ENCODE data around the gene HOXC6. TPM values are rescaled to one million over a fixed set of nuclear protein-coding genes. Genes with fewer than 3 reads are reported as not detected.

Gene HOXC6
- total RNA-seq, 1 donor from 2014 or later: not detected

- H3K4me3 ChIP-seq: no peak overlapping the region
These were observed 13.7 kb upstream of the HOXC6 start for GRCh38 chr12:54014377-54015017.

GRCh38 chr12:54015018-54015931 is 13.0 kb upstream of the HOXC6 start:
- Histone ChIP-seq H3K27me3 (ENCODE audit: low read depth) (peaks cover 100% of the 10 kb centered on the region), H3K36me3 (no peaks in the 10 kb centered on the region), H3K4me3 (no peak overlapping the region), H3K27ac (replicated peaks) (no peak overlapping the region), H3K4me1 (peaks cover 44% of the 10 kb centered on the region), H3K9me3 (replicated peaks) (no peaks in the 10 kb centered on the region)
- intact Hi-C loops (cut with micrococcal nuclease): no loop called here
- TF ChIP-seq CTCF (IDR thresholded peaks at IDR 0.05; ENCODE audit: borderline replicate concordance): no peak
- DNase-seq: no peak

More at GRCh38 chr12:54014377-54015017, 13.7 kb upstream of the HOXC6 start:
- H3K9me3 ChIP-seq (replicated peaks): no peaks in the 10 kb centered on the region
- H3K36me3 ChIP-seq: no peaks in the 10 kb centered on the region
- intact Hi-C loops (cut with micrococcal nuclease): no loop called here
- TF ChIP-seq CTCF (IDR thresholded peaks at IDR 0.05; ENCODE audit: borderline replicate concordance): no peak
- no peak overlapping the region for H3K27ac ChIP-seq (replicated peaks)
- peaks cover 38% of the 10 kb centered on the region for H3K4me1 ChIP-seq
- DNase-seq: no peak
- H3K27me3 ChIP-seq (ENCODE audit: low read depth): peaks cover 100% of the 10 kb centered on the region

GRCh38 chr12:54016051-54016450 is 12.2 kb upstream of the HOXC6 start:
- H3K4me1 ChIP-seq: peaks cover 48% of the 10 kb centered on the region
- DNase-seq: no peak
- peaks cover 100% of the 10 kb centered on the region for H3K27me3 ChIP-seq (ENCODE audit: low read depth)
- intact Hi-C loops (cut with micrococcal nuclease): no loop called here
- H3K9me3 ChIP-seq (replicated peaks): no peaks in the 10 kb centered on the region
- no peak overlapping the region for H3K27ac ChIP-seq (replicated peaks)
- H3K4me3 ChIP-seq: no peak overlapping the region
- no peaks in the 10 kb centered on the region for H3K36me3 ChIP-seq
- no peak for TF ChIP-seq CTCF (IDR thresholded peaks at IDR 0.05; ENCODE audit: borderline replicate concordance)

- no peak for TF ChIP-seq CTCF (IDR thresholded peaks at IDR 0.05; ENCODE audit: borderline replicate concordance)
- H3K4me3 ChIP-seq: peak overlapping the region; percentile 66
- no peaks in the 10 kb centered on the region for H3K36me3 ChIP-seq
- no peaks in the 10 kb centered on the region for H3K9me3 ChIP-seq (replicated peaks)
- H3K27me3 ChIP-seq (ENCODE audit: low read depth): peaks cover 100% of the 10 kb centered on the region
- DNase-seq: no peak
- H3K4me1 ChIP-seq: peaks cover 48% of the 10 kb centered on the region
- no peak overlapping the region for H3K27ac ChIP-seq (replicated peaks)
- intact Hi-C loops (cut with micrococcal nuclease): no loop called here
These were observed 11.7 kb upstream of the HOXC6 start for GRCh38 chr12:54016478-54016964.

GRCh38 chr12:54017027-54017788 is 11.0 kb upstream of the HOXC6 start:
- H3K27me3 ChIP-seq (ENCODE audit: low read depth): peaks cover 100% of the 10 kb centered on the region

More at GRCh38 chr12:54017027-54017788, 11.0 kb upstream of the HOXC6 start:
- TF ChIP-seq CTCF (IDR thresholded peaks at IDR 0.05; ENCODE audit: borderline replicate concordance): no peak
- Histone ChIP-seq H3K36me3 (no peaks in the 10 kb centered on the region), H3K9me3 (replicated peaks) (no peaks in the 10 kb centered on the region), H3K4me3 (peak overlapping the region; percentile 66), H3K4me1 (peaks cover 48% of the 10 kb centered on the region), H3K27ac (replicated peaks) (no peak overlapping the region)
- intact Hi-C loops (cut with micrococcal nuclease): no loop called here
- no peak for DNase-seq

Measured in left ventricle myocardium inferior (tissue), 1 donor.